Subcutaneous abdominal adipose tissue (tissue), 5 donors: ENCODE measurements around the gene GPBP1L1.

Source experiments
- H3K27ac ChIP-seq: one replicate; pipeline ENCODE4 v1.7.0; 2013; ENCODE audit warnings: low read depth, mild to moderate bottlenecking, inconsistent platforms, low read length, moderate library complexity
- H3K27me3 ChIP-seq, 5 donors: one replicate each; pipeline ENCODE4 v1.7.0; 2013; ENCODE audit warnings: low read length in 5 of 5, inconsistent platforms in 1 of 5; ENCODE audit not compliant: control insufficient read depth in 5 of 5, insufficient read depth in 4 of 5
- H3K36me3 ChIP-seq, 5 donors: one replicate each; pipeline ENCODE4 v1.7.0; 2013; ENCODE audit warnings: low read length in 5 of 5; ENCODE audit not compliant: control insufficient read depth in 5 of 5, insufficient read depth in 5 of 5
- H3K4me1 ChIP-seq, 5 donors: one replicate each; pipeline ENCODE4 v1.7.0; 2013; ENCODE audit warnings: low read length in 5 of 5, mild to moderate bottlenecking in 3 of 5, moderate library complexity in 1 of 5; ENCODE audit not compliant: control insufficient read depth in 5 of 5, insufficient read depth in 5 of 5
- H3K4me3 ChIP-seq, 5 donors: one replicate each; pipeline ENCODE4 v1.7.0; 2013; ENCODE audit warnings: low read length in 5 of 5, low read depth in 1 of 5
- H3K9ac ChIP-seq, 5 donors: one replicate each; pipeline ENCODE4 v1.7.0; 2013; ENCODE audit warnings: low read length in 5 of 5, mild to moderate bottlenecking in 4 of 5, moderate library complexity in 3 of 5
- H3K9me3 ChIP-seq, 5 donors: one replicate each; pipeline ENCODE4 v1.7.0; 2013; ENCODE audit warnings: low read length in 5 of 5; ENCODE audit not compliant: control insufficient read depth in 5 of 5
- donor health status: healthy.
- donor health status: healthy.
- donor health status: healthy.
- donor health status: healthy.
- donor health status: healthy.

The GPBP1L1 gene

GRCh38 chr1:45583666-45584350 is 102.5 kb downstream of the GPBP1L1 start, which contains the start of gene NASP:
Gene NASP (plus strand): TSS chr1:45584041. CDS start chr1:45584147, 106 bp downstream.
- peak within 1 kb of the TSS; percentile 68 to 97 (median 79) for H3K9ac ChIP-seq
- H3K4me1 ChIP-seq: peaks cover 8 to 28% (median 24%) of the 10 kb centered on the region in 5 donors
- H3K4me3 ChIP-seq: peak within 1 kb of the TSS; percentile 76 to 100 (median 99)
- H3K36me3 ChIP-seq: no peaks in the 10 kb centered on the region
- H3K27ac ChIP-seq: peak within 1 kb of the TSS; percentile 85
- H3K9me3 ChIP-seq: no peaks in the 10 kb centered on the region
- no peaks in the 10 kb centered on the region for H3K27me3 ChIP-seq

- H3K27ac ChIP-seq: peak overlapping the region; percentile 85
- no peaks in the 10 kb centered on the region for H3K9me3 ChIP-seq
- H3K4me3 ChIP-seq: peak overlapping the region; percentile 76 to 100 (median 99)
- no peaks in the 10 kb centered on the region for H3K36me3 ChIP-seq
- H3K4me1 ChIP-seq: peaks cover 8 to 28% (median 24%) of the 10 kb centered on the region in 5 donors
- no peaks in the 10 kb centered on the region for H3K27me3 ChIP-seq
- H3K9ac ChIP-seq: peak overlapping the region; percentile 68 to 97 (median 79)
Observed at GRCh38 chr1:45583264-45583665, 103.1 kb downstream of the GPBP1L1 start.
